Renal pelvis (tissue), 4 donors: ENCODE results near the gene LARGE1. TPM values are rescaled to one million over a fixed set of nuclear protein-coding genes. Genes with fewer than 3 reads are reported as not detected.

Experiments used
- DNase-seq: peaks from one replicate; pipeline ENCODE4 v3.0.0-alpha.2; 2013
- polyA plus RNA-seq, 3 donors: library from polyadenylated mRNA; unstranded; fragments of 120-200 nt; gene quantifications; one replicate each; pipeline ENCODE4 v1.2.1, GENCODE V29; 2013; ENCODE audit not compliant: insufficient read length in 3 of 3

Gene LARGE1
- polyA plus RNA-seq, 3 donors, result 27.6 to 31.2 (median 28.1) TPM

GRCh38 chr22:33829546-33830280, 90.6 kb downstream of the LARGE1 start:
- DNase-seq, result no peak

- no peak for DNase-seq
Measured at GRCh38 chr22:33828302-33828701, 92.0 kb downstream of the LARGE1 start.

- no peak for DNase-seq
Measured at GRCh38 chr22:33825761-33826160, 94.5 kb downstream of the LARGE1 start.

- DNase-seq, result no peak
Measured at GRCh38 chr22:33823552-33823951, 96.7 kb downstream of the LARGE1 start.

- DNase-seq, result no peak
Measured at GRCh38 chr22:33821290-33821689, 99.0 kb downstream of the LARGE1 start.

- DNase-seq, result no peak
Measured at GRCh38 chr22:33819743-33820142, 100.5 kb downstream of the LARGE1 start.

- no peak for DNase-seq
Measured at GRCh38 chr22:33817512-33818127, 102.7 kb downstream of the LARGE1 start.

- no peak for DNase-seq
Measured at GRCh38 chr22:33812360-33812977, 107.8 kb downstream of the LARGE1 start.

- no peak for DNase-seq
Measured at GRCh38 chr22:33811686-33812085, 108.6 kb downstream of the LARGE1 start.

- no peak for DNase-seq
Measured at GRCh38 chr22:33811208-33811607, 109.1 kb downstream of the LARGE1 start.

GRCh38 chr22:33807470-33807869, 112.8 kb downstream of the LARGE1 start:
- DNase-seq, result no peak

GRCh38 chr22:33806191-33806590, 114.1 kb downstream of the LARGE1 start:
- DNase-seq, result no peak

GRCh38 chr22:33803371-33804282, 116.6 kb downstream of the LARGE1 start:
- no peak for DNase-seq

- no peak for DNase-seq
Measured at GRCh38 chr22:33798401-33798800, 121.9 kb downstream of the LARGE1 start.

- DNase-seq, result no peak
Measured at GRCh38 chr22:33796494-33796893, 123.8 kb downstream of the LARGE1 start.

- no peak for DNase-seq
Measured at GRCh38 chr22:33793475-33793874, 126.8 kb downstream of the LARGE1 start.

GRCh38 chr22:33792832-33793231, 127.4 kb downstream of the LARGE1 start:
- DNase-seq, result no peak

- DNase-seq, result no peak
Measured at GRCh38 chr22:33789690-33790253, 130.5 kb downstream of the LARGE1 start.

- DNase-seq, result no peak
Measured at GRCh38 chr22:33788927-33789326, 131.3 kb downstream of the LARGE1 start.

GRCh38 chr22:33787645-33788456, 132.4 kb downstream of the LARGE1 start:
- no peak for DNase-seq

GRCh38 chr22:33786149-33786548, 134.1 kb downstream of the LARGE1 start:
- DNase-seq, result no peak
